HG03060 (cell line): Measurements from ENCODE around the gene ELAVL3.
"Not testable (repeated sequence)": the region's sequence is repeated elsewhere in the genome, so short reads cannot be mapped to it uniquely, and the experiment has no call there.

Source experiments
- ATAC-seq: cut with Tn5 transposase; IDR thresholded peaks from one replicate; pipeline ENCODE4 v1.9.1; 2021; ENCODE audit warnings: low read depth, moderate number of reproducible peaks; ENCODE audit not compliant: unreplicated experiment

ELAVL3 gene

DNA sequence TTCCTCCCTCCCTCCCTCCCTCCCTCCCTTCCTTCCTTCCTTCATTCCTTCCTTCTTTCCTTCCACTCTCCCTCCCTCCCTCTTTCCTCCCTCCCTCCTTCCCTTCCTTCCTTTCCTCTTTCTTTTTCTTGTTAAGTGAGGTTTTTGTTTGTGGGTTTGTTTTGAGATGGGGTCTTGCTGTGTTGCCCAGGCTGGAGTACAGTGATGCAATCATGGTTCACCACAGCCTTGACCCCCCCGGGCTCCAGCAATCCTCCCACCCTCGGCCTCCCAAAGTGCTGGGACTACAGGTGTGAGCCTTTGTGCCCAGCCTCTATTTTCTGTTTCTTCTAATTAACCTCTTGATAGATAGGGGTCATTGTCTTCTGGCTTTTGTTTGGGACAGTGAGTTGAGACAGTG, 19.4 kb downstream of the ELAVL3 start:
- ATAC-seq, result no peak

DNA sequence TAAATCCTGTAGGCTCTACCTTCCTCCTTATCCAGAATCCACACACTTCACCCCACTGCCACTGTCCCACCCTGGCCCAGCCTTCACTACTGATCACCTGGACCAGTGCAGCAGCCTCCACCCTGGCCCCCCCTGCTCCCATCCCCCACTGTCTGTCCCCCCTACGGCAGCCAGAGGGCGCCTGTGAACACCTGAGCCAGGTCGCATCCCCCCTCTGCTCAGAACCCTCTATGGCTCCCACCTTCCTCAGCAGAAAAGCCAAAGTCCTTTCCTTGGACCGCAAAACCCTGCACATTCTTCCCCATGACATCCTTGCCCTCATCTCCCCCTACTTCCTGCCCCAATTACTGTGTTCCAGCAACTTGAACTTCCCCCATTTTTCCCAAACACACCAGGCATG, 20.6 kb downstream of the ELAVL3 start:
- no peak for ATAC-seq

DNA sequence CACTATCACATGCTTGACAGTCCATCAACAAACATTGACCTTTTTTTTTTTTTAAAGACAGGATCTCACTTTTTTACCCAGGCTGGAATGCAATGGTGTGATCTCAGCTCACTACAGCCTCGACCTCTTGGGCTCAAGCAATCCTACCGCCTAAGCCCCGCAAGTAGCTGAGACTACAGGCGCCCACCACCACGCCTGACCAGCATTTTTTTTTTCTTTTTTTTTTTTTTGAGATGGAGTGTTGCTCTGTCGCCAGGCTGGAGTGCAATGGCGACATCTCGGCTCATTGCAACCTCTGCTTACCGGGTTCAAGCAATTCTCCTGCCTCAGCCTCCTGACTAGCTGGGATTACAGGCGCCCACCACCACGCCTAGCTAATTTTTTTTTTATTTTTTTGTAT, 21.9 kb downstream of the ELAVL3 start:
- ATAC-seq, result not testable (repeated sequence)

DNA sequence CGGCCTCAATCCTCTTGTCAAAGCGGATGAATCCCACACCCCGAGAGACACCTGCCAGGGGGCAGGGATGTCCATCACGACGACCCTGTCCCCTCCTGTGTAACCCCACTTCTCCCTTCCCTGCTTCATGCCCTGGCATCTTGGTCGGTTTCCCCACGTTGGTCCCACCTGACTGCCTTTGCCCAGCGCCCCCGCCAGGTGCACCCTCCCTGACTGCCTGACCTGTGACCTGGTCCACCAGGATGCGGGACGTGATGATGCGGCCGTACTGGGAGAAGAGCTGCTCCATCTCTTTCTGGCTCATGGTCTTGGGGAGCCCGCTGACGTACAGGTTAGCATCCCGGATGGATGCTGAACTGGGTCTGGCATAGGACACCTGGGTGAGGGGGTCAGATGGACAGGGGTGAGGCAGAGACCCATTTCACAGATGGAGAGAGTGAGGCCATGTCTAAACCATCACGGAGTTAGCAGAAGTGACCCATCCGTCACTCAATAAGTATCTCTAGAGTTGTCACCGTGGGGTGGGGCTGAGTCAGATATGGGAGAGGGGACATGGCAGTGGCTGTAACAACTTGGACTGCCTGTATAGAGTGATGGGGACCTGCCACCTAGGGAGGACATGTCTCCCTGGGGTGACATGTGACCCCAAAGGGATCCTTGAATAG, 22.5 kb downstream of the ELAVL3 start:
- no peak for ATAC-seq

DNA sequence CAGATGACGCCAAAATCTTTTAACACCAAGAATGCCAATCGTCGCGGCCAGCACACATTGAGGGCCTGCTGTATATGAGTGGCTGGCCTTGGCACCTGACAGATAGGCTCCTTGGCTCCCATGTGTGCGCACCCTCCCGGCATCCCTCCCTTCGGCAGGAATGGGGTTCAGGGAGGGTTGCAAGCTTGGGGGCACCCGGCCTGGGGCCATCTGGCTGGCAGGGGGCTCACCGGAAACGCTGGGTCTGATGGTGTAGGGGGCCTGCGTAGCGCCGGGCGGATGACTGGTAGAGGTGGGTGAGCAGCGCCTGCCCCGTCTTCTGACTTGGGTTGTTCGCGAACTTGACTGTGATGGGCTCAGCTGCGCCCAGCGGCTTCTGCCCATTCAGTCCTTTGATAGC, 23.0 kb downstream of the ELAVL3 start:
- no peak for ATAC-seq

DNA sequence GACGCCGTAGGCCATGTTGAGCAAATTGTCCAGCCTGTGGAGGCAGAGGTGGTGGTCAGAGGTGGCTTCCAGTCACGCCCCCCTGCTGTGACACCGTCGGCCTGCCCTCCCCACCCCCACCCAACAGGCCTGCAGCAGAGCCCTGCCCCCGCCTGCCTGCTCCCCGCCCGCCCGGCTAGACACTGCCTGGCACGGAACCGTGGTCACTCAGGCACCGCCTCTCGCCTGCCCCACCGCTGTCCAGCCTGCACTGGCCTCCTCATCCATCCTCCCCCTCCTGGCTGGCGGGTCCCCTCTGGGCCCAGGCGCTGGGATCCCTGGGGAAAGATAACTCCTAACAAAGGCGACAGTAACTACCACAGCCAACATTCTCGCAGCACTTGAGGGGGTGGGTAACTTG, 23.7 kb downstream of the ELAVL3 start:
- no peak for ATAC-seq

DNA sequence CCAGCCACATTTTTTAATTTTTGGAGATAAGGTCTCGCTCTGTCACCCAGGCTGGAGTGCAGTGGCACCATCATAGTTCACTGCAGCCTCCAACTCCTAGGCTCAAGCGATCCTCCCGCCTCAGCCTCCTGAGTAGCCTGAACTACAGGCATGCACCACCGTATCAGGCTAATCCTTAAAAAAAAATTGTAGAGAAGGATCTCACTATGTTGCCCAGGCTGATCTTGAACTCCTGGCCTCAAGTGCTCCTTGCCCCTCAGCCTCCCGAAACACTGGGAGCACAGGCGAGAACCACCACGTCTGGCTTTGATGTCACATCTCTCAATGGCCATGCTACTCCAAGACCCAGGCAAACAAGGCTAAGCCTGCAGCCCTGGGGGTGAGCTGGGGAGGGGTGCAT, 24.2 kb downstream of the ELAVL3 start:
- ATAC-seq, result no peak

DNA sequence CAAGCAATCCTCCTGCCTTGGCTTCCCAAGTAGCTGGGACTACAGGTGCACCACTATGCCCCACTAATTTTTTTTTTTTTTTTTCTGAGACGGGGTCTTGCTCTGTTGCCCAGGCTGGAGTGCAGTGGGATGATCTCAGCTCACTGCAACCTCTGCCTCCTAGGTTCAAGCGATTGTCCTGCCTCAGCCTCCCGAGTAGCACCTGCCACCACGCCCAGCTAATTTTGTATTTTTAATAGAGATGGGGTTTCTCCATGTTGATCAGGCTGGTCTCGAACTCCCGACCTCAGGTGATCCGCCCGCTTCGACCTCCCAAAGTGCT, 25.7 kb downstream of the ELAVL3 start:
- ATAC-seq, result not testable (repeated sequence)

DNA sequence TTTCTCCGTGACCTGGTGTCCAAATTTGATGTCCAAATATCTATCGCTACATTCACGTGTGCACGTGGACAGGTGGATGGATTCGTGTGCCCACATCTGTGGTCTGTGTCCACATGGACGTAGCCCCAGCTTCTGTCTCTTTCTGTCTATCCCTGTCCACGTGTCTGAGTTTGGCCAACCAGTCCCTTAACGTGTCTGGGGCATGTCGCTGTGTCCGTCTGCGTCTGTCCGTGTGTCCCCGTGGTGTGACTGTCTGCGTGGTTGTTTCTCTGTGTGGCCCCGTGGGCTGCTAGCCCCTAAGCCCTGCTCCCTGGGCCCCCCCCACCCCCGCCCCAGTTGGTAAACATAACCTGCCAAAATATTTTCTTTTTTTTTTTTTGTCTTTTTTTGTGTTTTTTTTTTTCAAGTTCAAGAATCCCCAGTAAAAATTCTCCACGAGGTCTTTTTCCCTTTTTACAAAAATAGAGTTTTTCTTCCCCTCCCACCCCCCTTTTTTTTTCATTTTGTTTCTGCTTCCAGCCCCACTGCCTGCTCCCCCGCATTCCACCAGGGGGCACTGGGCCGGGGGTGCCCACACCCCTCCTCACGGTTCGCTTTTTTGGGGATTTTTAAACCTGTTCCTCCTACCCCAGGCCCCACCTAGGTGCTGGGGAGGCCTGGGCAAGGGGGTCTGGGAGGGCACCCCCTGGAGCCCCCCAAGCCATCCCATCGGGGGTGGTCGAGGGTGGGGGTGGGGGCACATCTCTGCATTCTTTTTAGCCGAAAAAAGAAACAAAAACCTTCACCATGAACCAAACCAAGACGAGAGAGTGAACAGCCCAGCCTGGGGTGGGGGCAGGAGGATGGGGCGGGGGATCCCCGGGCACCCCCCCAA, 27.1 kb downstream of the ELAVL3 start:
- no peak for ATAC-seq

DNA sequence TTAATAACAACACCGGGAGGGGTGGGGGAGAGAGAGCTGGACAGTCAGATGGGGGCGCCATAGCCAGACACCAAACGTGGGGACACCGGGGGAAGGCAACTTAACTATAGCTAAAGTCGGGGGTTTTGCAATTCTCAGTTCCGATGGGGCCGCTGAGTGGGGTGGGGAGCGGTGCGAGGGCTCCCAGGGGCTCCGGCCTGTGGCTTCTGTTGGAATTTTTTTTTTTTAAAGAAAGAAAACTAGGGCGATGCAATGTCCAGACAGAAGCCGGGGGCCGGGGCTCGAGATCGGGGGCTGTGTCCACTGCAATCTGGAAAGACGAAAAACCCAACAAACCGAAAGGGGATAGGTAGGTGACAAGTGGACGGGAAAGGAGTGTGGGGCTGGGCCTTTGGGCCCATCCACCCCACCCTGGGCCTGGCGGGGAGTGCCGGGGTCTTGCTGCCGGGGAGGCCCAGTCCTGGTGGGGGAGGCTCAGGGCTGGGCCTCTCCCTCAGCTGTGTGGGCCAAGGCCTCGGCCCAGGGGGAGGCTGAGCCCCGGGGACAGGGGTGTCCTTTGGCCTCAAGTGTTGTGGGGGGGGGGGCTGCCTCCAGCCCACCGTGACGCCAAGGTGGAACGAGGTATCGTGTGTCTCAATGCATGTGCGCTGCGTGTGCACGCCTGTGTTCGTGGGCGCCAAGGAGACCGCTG, 28.1 kb downstream of the ELAVL3 start:
- ATAC-seq, result no peak

DNA sequence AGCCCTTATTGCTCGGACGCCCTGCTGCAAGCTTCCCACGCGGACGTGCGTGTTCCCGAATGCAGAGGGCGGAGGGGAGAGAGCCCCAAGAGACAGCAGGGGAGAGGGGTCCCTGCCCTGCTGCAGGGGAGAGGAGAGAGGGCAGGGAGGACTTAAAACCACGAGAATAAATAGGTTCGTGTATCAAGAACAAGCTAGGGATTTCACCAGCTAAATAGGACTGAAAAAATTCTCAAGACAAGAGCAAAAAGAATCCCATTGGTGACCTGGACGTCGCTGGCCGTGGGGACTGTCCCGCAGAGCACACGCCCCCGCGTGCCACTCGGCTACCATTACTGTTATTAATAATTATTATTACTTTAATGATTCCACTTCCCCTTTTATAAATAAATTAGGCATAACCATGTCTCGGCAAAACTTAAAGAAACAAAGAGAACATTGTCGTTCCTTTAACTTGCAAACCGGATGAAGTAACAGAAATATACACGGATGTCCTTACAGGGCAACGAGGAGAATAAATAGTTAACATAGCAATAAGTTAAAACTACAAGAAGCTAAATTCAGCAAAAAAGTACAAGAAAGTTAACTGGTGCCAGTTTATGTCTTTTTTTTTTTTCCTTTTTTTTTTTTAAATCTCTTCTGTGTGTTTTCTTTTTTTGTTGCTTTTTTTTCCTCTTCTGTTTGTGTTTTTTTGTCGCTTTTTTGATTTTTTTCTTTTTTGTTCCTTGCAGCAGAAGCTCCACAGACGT, 28.8 kb downstream of the ELAVL3 start:
- no peak for ATAC-seq

DNA sequence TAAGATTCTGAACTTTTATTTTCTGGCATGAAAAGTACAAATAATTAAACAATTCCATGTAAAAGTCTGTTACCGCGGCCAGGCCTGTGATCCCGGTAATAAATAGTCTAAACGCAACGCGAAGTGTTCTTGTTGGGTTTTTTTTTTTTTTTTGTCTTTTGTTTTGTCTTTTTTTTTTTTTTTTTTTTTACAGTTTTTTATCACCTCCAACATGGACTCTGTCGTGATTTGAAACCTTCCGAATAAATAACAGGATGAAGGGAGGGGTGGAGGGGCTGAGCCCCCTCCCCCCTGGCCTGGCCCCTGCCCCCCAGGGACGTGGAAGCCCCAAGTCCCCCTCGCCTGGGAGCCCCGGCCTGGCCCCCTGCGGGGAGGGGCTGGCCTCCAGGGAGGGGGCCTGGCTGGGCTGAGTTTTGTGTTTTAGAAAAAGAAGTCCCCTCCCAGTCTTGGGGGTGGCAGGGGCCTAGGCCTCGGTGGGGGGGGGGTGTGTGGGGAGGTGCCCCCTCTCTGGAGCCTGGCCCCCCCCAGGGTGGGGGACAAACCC, 29.4 kb downstream of the ELAVL3 start:
- no peak for ATAC-seq

DNA sequence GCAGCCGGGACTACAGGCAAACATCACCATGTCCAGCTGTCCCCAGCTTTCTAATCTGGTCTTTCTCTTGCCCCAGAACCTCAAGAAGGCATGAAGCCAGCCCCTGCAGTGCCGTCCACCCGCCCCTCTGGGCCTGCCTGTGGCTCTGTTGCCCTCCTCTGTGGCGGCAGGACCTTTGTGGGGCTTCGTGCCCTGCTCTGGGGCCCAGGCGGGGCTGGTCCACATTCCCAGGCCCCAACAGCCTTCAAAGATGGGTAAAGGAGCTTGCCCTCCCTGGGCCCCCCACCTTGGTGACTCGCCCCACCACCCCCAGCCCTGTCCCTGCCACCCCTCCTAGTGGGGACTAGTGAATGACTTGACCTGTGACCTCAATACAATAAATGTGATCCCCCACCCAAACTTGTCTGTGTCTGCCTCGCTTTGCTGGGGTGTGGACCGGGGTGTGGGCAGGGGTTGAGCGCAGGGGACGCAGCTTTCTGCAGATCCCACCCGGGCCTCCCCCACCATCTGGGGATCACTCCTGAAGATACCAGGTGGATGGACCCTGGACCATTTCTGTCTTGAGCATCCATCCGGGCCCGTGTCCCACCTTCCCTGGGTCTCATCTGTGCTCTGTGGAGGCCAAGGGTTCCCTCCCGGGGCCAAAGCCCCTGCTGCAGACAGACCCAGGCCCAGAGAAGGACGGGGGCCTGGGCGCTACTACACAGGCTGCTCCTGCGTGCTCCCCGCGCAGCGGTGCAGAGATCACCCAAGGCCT, 30.1 kb downstream of the ELAVL3 start:
- ATAC-seq, result no peak

DNA sequence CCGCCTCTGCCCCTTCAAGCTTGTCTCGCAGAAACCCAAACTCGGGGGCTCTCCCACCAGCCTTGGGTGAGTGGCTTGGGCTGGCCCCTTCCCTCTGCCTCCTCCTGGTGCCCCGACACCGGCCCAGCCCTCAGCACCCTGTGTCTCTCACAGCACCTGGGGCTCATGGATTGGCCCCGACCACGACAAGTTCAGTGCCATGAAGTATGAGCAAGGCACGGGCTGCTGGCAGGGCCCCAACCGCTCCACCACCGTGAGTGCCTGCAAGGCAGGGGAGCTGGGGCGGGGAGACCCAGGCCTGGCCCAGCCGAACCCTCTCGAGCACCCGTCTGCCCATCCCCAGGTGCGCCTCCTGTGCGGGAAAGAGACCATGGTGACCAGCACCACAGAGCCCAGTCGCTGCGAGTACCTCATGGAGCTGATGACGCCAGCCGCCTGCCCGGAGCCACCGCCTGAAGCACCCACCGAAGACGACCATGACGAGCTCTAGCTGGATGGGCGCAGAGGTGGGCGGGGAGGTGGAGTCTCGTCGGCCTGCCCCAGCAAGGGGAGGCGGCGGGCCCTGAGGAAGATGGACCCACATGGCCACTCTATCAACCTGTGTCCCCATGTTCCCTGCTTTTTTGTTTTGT, 31.8 kb downstream of the ELAVL3 start:
- ATAC-seq, result no peak

DNA sequence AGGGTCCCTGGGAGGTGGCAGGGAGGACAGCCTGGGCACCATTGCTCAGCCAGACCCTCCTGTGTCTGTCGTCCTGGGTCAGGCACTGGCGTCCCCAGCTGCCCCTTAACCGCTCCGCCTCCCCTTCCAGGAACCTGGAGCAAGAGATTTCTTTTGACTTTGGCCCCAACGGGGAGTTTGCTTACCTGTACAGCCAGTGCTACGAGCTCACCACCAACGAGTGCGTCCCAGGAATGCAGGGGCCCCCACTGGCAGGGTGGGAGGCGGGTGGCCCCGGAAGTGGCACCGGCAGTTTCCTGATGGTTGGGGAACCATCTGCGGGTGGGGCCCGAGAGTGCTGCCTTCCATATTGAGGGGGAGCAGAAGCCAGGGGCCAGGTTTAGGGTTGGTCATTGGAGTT, 32.4 kb downstream of the ELAVL3 start:
- ATAC-seq, result no peak

DNA sequence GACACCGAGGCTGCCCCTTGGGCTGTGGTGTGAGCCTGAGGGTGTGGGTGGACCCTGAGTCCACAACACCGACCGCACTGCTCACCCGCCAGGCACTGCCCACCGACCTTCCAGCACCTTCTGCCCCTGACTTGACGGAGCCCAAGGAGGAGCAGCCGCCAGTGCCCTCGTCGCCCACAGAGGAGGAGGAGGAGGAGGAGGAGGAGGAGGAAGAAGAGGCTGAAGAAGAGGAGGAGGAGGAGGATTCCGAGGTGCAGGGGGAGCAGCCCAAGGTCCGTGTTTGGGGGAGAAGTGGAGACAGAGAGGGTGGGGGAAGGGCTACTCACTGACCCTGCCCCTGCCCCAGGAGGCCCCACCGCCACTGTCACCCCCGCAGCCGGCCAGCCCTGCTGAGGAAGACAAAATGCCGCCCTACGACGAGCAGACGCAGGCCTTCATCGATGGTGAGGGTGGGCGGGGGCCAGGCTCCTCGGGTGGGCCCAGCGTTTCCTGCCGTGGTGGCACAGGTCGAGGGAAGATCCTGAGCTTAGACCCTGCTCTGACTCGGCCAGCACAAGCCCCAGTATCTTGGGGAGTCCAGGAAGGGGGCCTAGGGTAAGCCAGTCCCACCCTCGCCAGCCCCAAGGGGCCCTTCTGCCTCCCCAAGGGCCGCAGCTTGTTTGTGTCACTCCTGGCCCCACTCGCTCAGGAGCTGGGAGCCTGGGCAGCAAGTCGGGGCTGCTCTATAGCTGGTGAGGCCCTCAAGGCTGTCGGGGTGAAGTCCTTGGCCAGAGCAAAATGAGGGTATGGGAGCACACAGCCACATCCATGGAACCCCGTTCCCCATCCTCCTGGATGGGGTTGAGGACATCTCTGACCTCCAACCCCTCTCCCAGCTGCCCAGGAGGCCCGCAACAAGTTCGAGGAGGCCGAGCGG, 33.2 kb downstream of the ELAVL3 start:
- ATAC-seq, result no peak

DNA sequence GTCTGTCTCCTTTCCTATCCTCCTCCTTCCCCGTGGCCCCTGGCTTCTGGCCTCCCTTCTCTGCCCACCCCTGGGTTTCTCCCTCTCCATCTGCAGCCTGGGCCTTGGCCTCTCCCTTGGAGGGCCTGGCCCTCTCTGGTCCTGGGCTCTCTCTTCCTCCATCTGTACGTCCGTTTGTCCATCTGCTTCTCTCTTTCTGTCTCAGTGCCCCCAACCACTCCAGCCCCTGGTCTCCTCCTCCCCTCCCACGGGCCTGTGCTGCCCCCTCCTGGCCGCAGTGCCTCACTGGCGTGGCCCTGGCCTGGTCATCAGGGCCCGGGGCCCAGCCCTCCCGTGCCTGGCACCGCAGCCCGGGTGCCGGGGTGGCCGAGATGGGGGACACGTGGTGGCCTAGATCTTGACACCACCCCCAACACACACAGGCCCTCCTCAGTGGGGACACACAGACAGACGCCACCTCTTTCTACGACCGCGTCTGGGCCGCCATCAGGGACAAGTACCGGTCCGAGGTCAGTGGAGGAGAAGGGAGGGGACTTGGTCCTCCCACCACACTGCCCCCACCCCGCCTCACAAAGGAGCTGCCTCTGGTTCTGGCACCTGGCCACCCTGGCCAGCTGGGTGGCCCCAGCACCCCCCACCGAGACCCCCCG, 34.1 kb downstream of the ELAVL3 start:
- ATAC-seq, result no peak

DNA sequence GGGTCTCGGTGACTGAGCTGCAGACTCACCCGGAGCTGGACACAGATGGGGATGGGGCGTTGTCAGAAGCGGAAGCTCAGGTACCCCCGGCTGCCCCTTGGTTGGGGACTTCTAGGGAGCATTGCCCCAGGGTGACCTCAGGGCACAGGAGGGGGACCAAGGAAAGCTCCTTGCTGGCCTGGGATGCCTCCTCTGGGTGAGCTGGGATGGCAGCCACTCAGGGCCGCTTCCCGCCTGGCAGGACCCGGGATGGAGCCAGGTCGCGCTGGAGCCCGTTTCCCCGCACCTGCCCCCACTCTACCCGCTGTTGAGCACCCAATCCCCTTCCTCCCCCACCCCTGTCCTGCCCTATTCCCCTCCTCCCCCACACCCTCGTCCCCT, 34.6 kb downstream of the ELAVL3 start:
- no peak for ATAC-seq
